Measurements from ENCODE around the gene TTC17. TPM values are rescaled to one million over a fixed set of nuclear protein-coding genes. Genes with fewer than 3 reads are reported as not detected.

Gene TTC17
- total RNA-seq, 1 donor from 2014 or later, result 60.3 TPM

- no peak for DNase-seq (ENCODE audit: low spot score in 2 of 2)
- Histone ChIP-seq H3K4me3 (no peak overlapping the region), H3K9me3 (no peaks in the 10 kb centered on the region), H3K4me1 (no peaks in the 10 kb centered on the region), H3K27ac (no peak overlapping the region), H3K36me3 (no peaks in the 10 kb centered on the region), H3K27me3 (no peaks in the 10 kb centered on the region)
- TF ChIP-seq CTCF (IDR thresholded peaks at IDR 0.05), result no peak
- intact Hi-C loops (cut with DNase I), result no loop called here
Measured at GRCh38 chr11:43541993-43542392, 183.3 kb downstream of the TTC17 start.

- Histone ChIP-seq H3K4me3 (no peak overlapping the region), H3K9me3 (no peaks in the 10 kb centered on the region), H3K27me3 (no peaks in the 10 kb centered on the region), H3K4me1 (no peaks in the 10 kb centered on the region), H3K27ac (no peak overlapping the region), H3K36me3 (no peaks in the 10 kb centered on the region)
- no peak for DNase-seq (ENCODE audit: low spot score in 2 of 2)
- no peak for TF ChIP-seq CTCF (IDR thresholded peaks at IDR 0.05)
- intact Hi-C loops (cut with DNase I), result no loop called here
Measured at GRCh38 chr11:43542750-43543712, 184.3 kb downstream of the TTC17 start.

Other genes with a start within 250 kb of the TTC17 start
- 21.0 TPM for gene API5, start 46.9 kb upstream of the TTC17 start, total RNA-seq